Smooth muscle cell (in vitro differentiated cells): ENCODE data around the gene GOSR1. TPM values are rescaled to one million over a fixed set of nuclear protein-coding genes. Genes with fewer than 3 reads are reported as not detected.

Experiments used
- DNase-seq: peaks from one replicate; lab custom pipeline; 2025; ENCODE audit not compliant: unreplicated experiment; lab: John Stamatoyannopoulos, UW
- H2AFZ ChIP-seq: fragments of 200-600 bp; sonication (generic); 2 replicates; pipeline ENCODE4 v1.6.0; 2016; ENCODE audit warnings: antibody characterized with exemption, low read depth, mild to moderate bottlenecking
- H3F3A ChIP-seq: fragments of 200-600 bp; sonication (generic); 2 replicates; pipeline ENCODE4 v1.6.0; 2017; ENCODE audit warnings: antibody characterized with exemption, low read depth
- H3K27ac ChIP-seq: fragments of 200-600 bp; sonication (generic); 2 replicates; pipeline ENCODE4 v1.5.1; 2016; ENCODE audit warnings: low read depth, mild to moderate bottlenecking
- H3K27me3 ChIP-seq: fragments of 200-600 bp; sonication (generic); 2 replicates; pipeline ENCODE4 v1.6.1; 2016; ENCODE audit warnings: low read depth, mild to moderate bottlenecking
- H3K36me3 ChIP-seq: fragments of 200-600 bp; sonication (generic); 2 replicates; pipeline ENCODE4 v1.5.1; 2016; ENCODE audit warnings: low read depth
- H3K4me1 ChIP-seq: fragments of 200-600 bp; sonication (generic); 2 replicates; pipeline ENCODE4 v1.5.1; 2016; ENCODE audit warnings: low read depth
- H3K4me2 ChIP-seq: fragments of 200-600 bp; sonication (generic); 2 replicates; pipeline ENCODE4 v1.6.0; 2016; ENCODE audit warnings: mild to moderate bottlenecking
- H3K4me3 ChIP-seq: fragments of 200-600 bp; sonication (generic); 2 replicates; pipeline ENCODE4 v1.5.1; 2016; ENCODE audit warnings: mild to moderate bottlenecking
- H3K79me2 ChIP-seq: fragments of 200-600 bp; sonication (generic); 2 replicates; pipeline ENCODE4 v1.6.0; 2016; ENCODE audit warnings: low read depth, mild to moderate bottlenecking
- H3K9ac ChIP-seq: fragments of 200-600 bp; sonication (generic); 2 replicates; pipeline ENCODE4 v1.6.0; 2016; ENCODE audit warnings: low read depth
- H3K9me3 ChIP-seq: fragments of 200-600 bp; sonication (generic); replicated peaks from 2 replicates; pipeline ENCODE4 v1.5.1; 2016; ENCODE audit warnings: low read depth
- H4K20me1 ChIP-seq: fragments of 200-600 bp; sonication (generic); 2 replicates; pipeline ENCODE4 v1.6.0; 2016; ENCODE audit warnings: low read depth
- CTCF ChIP-seq: fragments of 200-600 bp; sonication (generic); IDR thresholded peaks from 2 replicates; pipeline ENCODE4 v1.5.1; 2017; ENCODE audit warnings: borderline replicate concordance, mild to moderate bottlenecking, antibody characterized with exemption; ENCODE audit not compliant: insufficient read depth, poor library complexity, severe bottlenecking
- WGBS: methylation state at CpG from one replicate; pipeline ENCODE4 v1.1.7; 2016; ENCODE audit warnings: low lambda C conversion rate; 5-methylcytosine and 5-hydroxymethylcytosine counted together
- polyA plus RNA-seq: library from polyadenylated mRNA; unstranded; fragments of >200 nt; fragmentation: Nextera tagmentation; extraction: Ambion mirVana; gene quantifications from 2 replicates; pipeline ENCODE4 v1.2.1, GENCODE V29; 2016
- total RNA-seq: library from RNA; depleted of rRNA; stranded (reverse); fragments of >200 nt; gene quantifications from 2 replicates; pipeline ENCODE4 v1.2.3, GENCODE V29; 2014

The GOSR1 gene
- total and polyA plus RNA-seq, 2 experiments from 2014 or later: 48.3 to 81.0 TPM

GRCh38 chr17:30468465-30468864 lies 8.7 kb upstream of the GOSR1 start:
- no peak for DNase-seq
- Histone ChIP-seq H3K36me3 (peaks cover 8% of the 10 kb centered on the region), H3K79me2 (no peaks in the 10 kb centered on the region), H2AFZ (no peak overlapping the region), H3K27ac (no peak overlapping the region), H3K4me3 (no peak overlapping the region), H3K27me3 (no peaks in the 10 kb centered on the region), H4K20me1 (no peaks in the 10 kb centered on the region), H3K9ac (no peak overlapping the region), H3K4me2 (no peak overlapping the region), H3K4me1 (no peaks in the 10 kb centered on the region), H3K9me3 (no peaks in the 10 kb centered on the region), H3F3A (no peaks in the 10 kb centered on the region)
- 96% methylated on average over 2 of the region's 2 CpGs for WGBS
- no peak for TF ChIP-seq CTCF

- Histone ChIP-seq H3K27me3 (no peaks in the 10 kb centered on the region), H3F3A (no peaks in the 10 kb centered on the region), H3K79me2 (peaks cover 1% of the 10 kb centered on the region), H3K36me3 (no peaks in the 10 kb centered on the region), H4K20me1 (no peaks in the 10 kb centered on the region), H3K9me3 (no peaks in the 10 kb centered on the region), H3K27ac (no peak overlapping the region), H3K4me3 (no peak overlapping the region), H3K9ac (no peak overlapping the region), H2AFZ (no peak overlapping the region), H3K4me2 (no peak overlapping the region), H3K4me1 (no peaks in the 10 kb centered on the region)
- no peak for TF ChIP-seq CTCF
- WGBS: 79% methylated on average over 10 of the region's 10 CpGs
- no peak for DNase-seq
Observed at GRCh38 chr17:30472238-30472890, 4.8 kb upstream of the GOSR1 start.

GRCh38 chr17:30475206-30475605 lies 2.0 kb upstream of the GOSR1 start:
- no peaks in the 10 kb centered on the region for H3K27me3 ChIP-seq

More at GRCh38 chr17:30475206-30475605, 2.0 kb upstream of the GOSR1 start:
- 78% methylated on average over 2 of the region's 2 CpGs for WGBS
- Histone ChIP-seq H2AFZ (no peak overlapping the region), H3K27ac (no peak overlapping the region), H3K4me2 (no peak overlapping the region), H3K36me3 (no peaks in the 10 kb centered on the region), H3K9ac (no peak overlapping the region), H3K4me3 (no peak overlapping the region), H4K20me1 (no peaks in the 10 kb centered on the region), H3F3A (no peaks in the 10 kb centered on the region), H3K4me1 (peaks cover 4% of the 10 kb centered on the region), H3K9me3 (no peaks in the 10 kb centered on the region), H3K79me2 (peaks cover 28% of the 10 kb centered on the region)
- TF ChIP-seq CTCF: no peak
- no peak for DNase-seq
